H9 (cell line): ENCODE results near the gene ARHGAP8. TPM values are rescaled to one million over a fixed set of nuclear protein-coding genes. Genes with fewer than 3 reads are reported as not detected.

Experiments used
- DNase-seq: peaks from one replicate; pipeline ENCODE4 v3.0.0-alpha.2; 2017
- H2AFZ ChIP-seq: one replicate; pipeline ENCODE4 v1.6.1; 2013; ENCODE audit warnings: mild to moderate bottlenecking, low read length, control low read depth, moderate library complexity
- H2AK5ac ChIP-seq: 2 replicates; pipeline ENCODE4 v1.6.1; 2013; ENCODE audit warnings: low read length, control low read depth, mixed read lengths; ENCODE audit not compliant: insufficient read length
- H2BK120ac ChIP-seq: one replicate; pipeline ENCODE4 v1.6.1; 2013; ENCODE audit warnings: low read depth, mild to moderate bottlenecking, low read length, control low read depth, inconsistent platforms; ENCODE audit not compliant: poor library complexity, severe bottlenecking
- H2BK12ac ChIP-seq: 2 replicates; pipeline ENCODE4 v1.6.1; 2013; ENCODE audit warnings: low read length, control low read depth, mixed read lengths, low read depth; ENCODE audit not compliant: insufficient read length
- H2BK15ac ChIP-seq: 2 replicates; pipeline ENCODE4 v1.6.1; 2013; ENCODE audit warnings: low read depth, low read length, control low read depth
- H2BK20ac ChIP-seq: one replicate; pipeline ENCODE4 v1.6.1; 2013; ENCODE audit warnings: low read depth, mild to moderate bottlenecking, low read length, control low read depth, inconsistent platforms; ENCODE audit not compliant: poor library complexity, severe bottlenecking
- H2BK5ac ChIP-seq: 2 replicates; pipeline ENCODE4 v1.6.1; 2013; ENCODE audit warnings: low read length, control low read depth, mixed read lengths; ENCODE audit not compliant: insufficient read length
- H3K14ac ChIP-seq: 2 replicates; pipeline ENCODE4 v1.6.1; 2013; ENCODE audit warnings: low read length, control low read depth; ENCODE audit not compliant: insufficient read depth
- H3K18ac ChIP-seq: 2 replicates; pipeline ENCODE4 v1.6.1; 2013; ENCODE audit warnings: low read depth, mild to moderate bottlenecking, mixed read lengths, low read length, control low read depth; ENCODE audit not compliant: insufficient read length
- H3K23ac ChIP-seq: 2 replicates; pipeline ENCODE4 v1.6.1; 2013; ENCODE audit warnings: low read length, control low read depth, mixed read lengths, low read depth; ENCODE audit not compliant: insufficient read length
- H3K23me2 ChIP-seq: 2 replicates; pipeline ENCODE4 v1.6.1; 2013; ENCODE audit warnings: low read depth, mild to moderate bottlenecking, mixed read lengths, low read length, control low read depth; ENCODE audit not compliant: insufficient read length, poor library complexity, severe bottlenecking
- H3K27ac ChIP-seq: 2 replicates; pipeline ENCODE4 v1.5.1; 2013; ENCODE audit warnings: low read length, control low read depth, mixed read lengths, low read depth; ENCODE audit not compliant: insufficient read length
- H3K27me3 ChIP-seq: 2 replicates; pipeline ENCODE4 v1.6.1; 2013; ENCODE audit warnings: low read length, control low read depth, inconsistent platforms; ENCODE audit not compliant: insufficient read depth
- H3K4ac ChIP-seq: 2 replicates; pipeline ENCODE4 v1.6.1; 2013; ENCODE audit warnings: low read depth, mild to moderate bottlenecking, control low read depth, inconsistent platforms, low read length, moderate library complexity
- H3K4me1 ChIP-seq: 2 replicates; pipeline ENCODE4 v1.6.1; 2013; ENCODE audit warnings: low read length, control low read depth, inconsistent platforms; ENCODE audit not compliant: insufficient read depth
- H3K4me2 ChIP-seq: 2 replicates; pipeline ENCODE4 v1.6.1; 2013; ENCODE audit warnings: low read length, control low read depth, mixed read lengths; ENCODE audit not compliant: insufficient read length, insufficient read depth
- H3K56ac ChIP-seq: 2 replicates; pipeline ENCODE4 v1.6.1; 2013; ENCODE audit warnings: low read depth, mild to moderate bottlenecking, mixed read lengths, low read length, control low read depth; ENCODE audit not compliant: insufficient read length
- H3K79me1 ChIP-seq: 2 replicates; pipeline ENCODE4 v1.6.1; 2013; ENCODE audit warnings: low read depth, mild to moderate bottlenecking, moderate library complexity, low read length, control low read depth, inconsistent platforms; ENCODE audit not compliant: insufficient read depth, poor library complexity, severe bottlenecking
- H3K79me2 ChIP-seq: 2 replicates; pipeline ENCODE4 v1.6.1; 2013; ENCODE audit warnings: low read length, control low read depth, inconsistent platforms; ENCODE audit not compliant: insufficient read depth
- H3K9ac ChIP-seq: 2 replicates; pipeline ENCODE4 v1.6.1; 2013; ENCODE audit warnings: low read length, control low read depth, mixed read lengths; ENCODE audit not compliant: insufficient read length; ENCODE audit errors: extremely low read depth
- H3K9me3 ChIP-seq: one replicate; pipeline ENCODE4 v1.6.1; 2013; ENCODE audit warnings: low read depth, low read length, inconsistent platforms; ENCODE audit not compliant: control insufficient read depth
- H3T11ph ChIP-seq: one replicate; pipeline ENCODE4 v1.6.1; 2013; ENCODE audit warnings: mild to moderate bottlenecking, low read length, control low read depth, inconsistent platforms
- H4K20me1 ChIP-seq: one replicate; pipeline ENCODE4 v1.6.1; 2013; ENCODE audit not compliant: control insufficient read depth, insufficient read length, insufficient read depth
- H4K5ac ChIP-seq: 2 replicates; pipeline ENCODE4 v1.6.1; 2013; ENCODE audit warnings: low read depth, mild to moderate bottlenecking, mixed read lengths, low read length, control low read depth; ENCODE audit not compliant: insufficient read length
- H4K8ac ChIP-seq: replicated peaks from 2 replicates; pipeline ENCODE4 v1.6.1; 2013; ENCODE audit warnings: low read length, control low read depth, mixed read lengths, low read depth; ENCODE audit not compliant: insufficient read length
- H4K91ac ChIP-seq: 2 replicates; pipeline ENCODE4 v1.6.1; 2013; ENCODE audit warnings: low read depth, mild to moderate bottlenecking, moderate library complexity, mixed read lengths, low read length, control low read depth; ENCODE audit not compliant: insufficient read length
- H3K27ac Mint-ChIP-seq, 3 experiments: 2 replicates in 2 of 3; 3 replicates in 1 of 3; pipeline ENCODE4 v1.8.0; 2020 to 2021; ENCODE audit warnings: mixed read lengths in 3 of 3, mild to moderate bottlenecking in 1 of 3, moderate library complexity in 1 of 3
- H3K27me3 Mint-ChIP-seq: 2 replicates; pipeline ENCODE4 v1.8.0; 2021; ENCODE audit warnings: low read depth, mild to moderate bottlenecking, moderate library complexity, mixed read lengths
- H3K36me3 Mint-ChIP-seq, 3 experiments: 2 replicates in 2 of 3; 3 replicates in 1 of 3; pipeline ENCODE4 v1.8.0; 2020 to 2021; ENCODE audit warnings: low read depth in 3 of 3, mixed read lengths in 3 of 3; ENCODE audit not compliant: insufficient read depth in 1 of 3
- H3K4me1 Mint-ChIP-seq, 2 experiments: 2 replicates each; pipeline ENCODE4 v1.8.0; 2020; ENCODE audit warnings: mixed read lengths in 2 of 2
- H3K4me3 Mint-ChIP-seq, 2 experiments: 2 replicates in 1 of 2; 3 replicates in 1 of 2; pipeline ENCODE4 v1.8.0; 2020 to 2021; ENCODE audit warnings: mild to moderate bottlenecking in 2 of 2, mixed read lengths in 2 of 2, moderate library complexity in 1 of 2
- H3K9me3 Mint-ChIP-seq, 2 experiments: 2 replicates in 1 of 2; 3 replicates in 1 of 2; pipeline ENCODE4 v1.8.0; 2020; ENCODE audit warnings: mild to moderate bottlenecking in 2 of 2, mixed read lengths in 2 of 2, moderate library complexity in 1 of 2
- CTCF ChIP-seq: fragments of 200-600 bp; sonication (generic); conservative IDR thresholded peaks from 3 replicates; pipeline ENCODE4 v1.8.0; 2021; ENCODE audit warnings: antibody characterized with exemption, mild to moderate bottlenecking
- WGBS: extraction: QIAGEN DNeasy Blood & Tissue Kit; methylation state at CpG from one replicate; pipeline ENCODE4 v1.1.7; 2013; ENCODE audit warnings: missing lambda C conversion rate, low lambda C conversion rate, mixed read lengths; ENCODE audit not compliant: insufficient read length; ENCODE audit errors: extremely low coverage; 5-methylcytosine and 5-hydroxymethylcytosine counted together
- total RNA-seq: library from RNA; stranded (reverse); gene quantifications from 2 replicates; pipeline ENCODE4 v1.2.1, GENCODE V29; 2021

The ARHGAP8 gene
- total RNA-seq, 1 experiment from 2014 or later = 35.4 TPM

DNA sequence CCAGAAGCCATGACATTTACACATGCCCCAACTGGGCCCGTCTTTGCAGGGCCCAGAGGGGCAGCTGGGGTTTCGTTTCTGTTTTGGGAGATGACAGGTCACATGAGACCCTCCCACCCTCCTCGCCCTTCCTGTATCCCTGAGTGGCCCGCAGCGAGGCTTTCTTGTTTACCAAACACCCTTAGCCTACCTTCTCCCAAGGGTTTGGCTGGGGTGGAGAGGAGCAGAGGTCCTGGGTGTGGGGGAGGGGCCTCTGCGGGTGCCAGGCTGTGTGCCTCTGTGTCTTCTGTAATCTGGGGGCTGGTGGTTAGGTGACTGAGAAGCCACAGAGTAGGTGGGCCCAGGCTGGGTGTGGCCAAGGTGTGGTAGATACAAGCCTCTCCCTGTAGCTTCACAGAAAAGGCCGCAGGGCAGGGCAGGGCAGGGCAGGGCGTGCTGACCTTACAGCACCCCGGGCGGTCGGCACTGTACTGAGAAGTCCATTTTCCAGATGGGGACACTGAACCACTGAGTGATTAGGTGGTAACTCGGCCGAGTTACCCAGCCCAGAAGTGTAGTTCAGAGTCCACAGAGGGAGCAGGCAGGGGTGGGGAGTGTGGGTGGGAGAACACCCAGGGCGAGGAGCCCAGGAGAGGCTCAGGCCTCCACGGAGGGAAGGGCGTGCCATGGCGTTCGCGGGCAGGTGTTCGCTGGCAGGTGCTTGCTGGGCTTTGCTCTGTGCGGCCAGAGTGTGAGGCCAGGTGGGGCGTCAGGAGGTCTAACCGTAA lies 41.7 kb upstream of the ARHGAP8 start:
- H3K4ac ChIP-seq = no peak overlapping the region
- no peak overlapping the region for H2AK5ac ChIP-seq
- H4K8ac ChIP-seq = no peak overlapping the region
- H3K18ac ChIP-seq = no peak overlapping the region
- DNase-seq = no peak
- no peak overlapping the region for H4K5ac ChIP-seq
- H3K4me2 ChIP-seq = no peak overlapping the region
- no peaks in the 10 kb centered on the region for H3K79me1 ChIP-seq
- peaks cover 3% of the 10 kb centered on the region for H4K20me1 ChIP-seq
- H4K91ac ChIP-seq = no peak overlapping the region
- peak overlapping the region in 1 of 3 experiments; percentile 28; a peak in 2 of 7 replicates for H3K27ac Mint-ChIP-seq
- no peak overlapping the region for H3K56ac ChIP-seq
- no peaks in the 10 kb centered on the region for H3K9me3 Mint-ChIP-seq
- no peak overlapping the region for H3K4me3 Mint-ChIP-seq
- no CpG with 5 or more reads among the region's 23 CpGs for WGBS
- H2BK5ac ChIP-seq = no peak overlapping the region
- no peak overlapping the region for H2BK15ac ChIP-seq
- no peaks in the 10 kb centered on the region for H3K9me3 ChIP-seq
- H3K27me3 Mint-ChIP-seq = peaks cover 4% of the 10 kb centered on the region; the same call in 1 of the 2 replicates
- H3K36me3 Mint-ChIP-seq = no peaks in the 10 kb centered on the region; a peak in 1 of 7 replicates
- no peak overlapping the region for H3K9ac ChIP-seq
- H3T11ph ChIP-seq = no peak overlapping the region
- peaks cover 7 to 22% of the 10 kb centered on the region in 2 experiments for H3K4me1 Mint-ChIP-seq
- TF ChIP-seq CTCF = no peak
- H2BK20ac ChIP-seq = no peak overlapping the region
- no peak overlapping the region for H2BK120ac ChIP-seq
- H3K27me3 ChIP-seq = no peaks in the 10 kb centered on the region
- no peaks in the 10 kb centered on the region for H3K4me1 ChIP-seq
- no peak overlapping the region for H3K27ac ChIP-seq
- no peak overlapping the region for H2AFZ ChIP-seq
- no peak overlapping the region for H3K23ac ChIP-seq
- no peaks in the 10 kb centered on the region for H3K23me2 ChIP-seq
- no peak overlapping the region for H3K14ac ChIP-seq
- no peak overlapping the region for H2BK12ac ChIP-seq
- no peaks in the 10 kb centered on the region for H3K79me2 ChIP-seq
